Measurements from ENCODE around the gene CYP2B6. TPM values are rescaled to one million over a fixed set of nuclear protein-coding genes. Genes with fewer than 3 reads are reported as not detected.

Gene CYP2B6
- total and polyA plus RNA-seq, 2 of the 13 experiments (the other 11 are each of a cell fraction or from before 2014, with no cell fraction given): 0.09 TPM; not detected in 1

DNA sequence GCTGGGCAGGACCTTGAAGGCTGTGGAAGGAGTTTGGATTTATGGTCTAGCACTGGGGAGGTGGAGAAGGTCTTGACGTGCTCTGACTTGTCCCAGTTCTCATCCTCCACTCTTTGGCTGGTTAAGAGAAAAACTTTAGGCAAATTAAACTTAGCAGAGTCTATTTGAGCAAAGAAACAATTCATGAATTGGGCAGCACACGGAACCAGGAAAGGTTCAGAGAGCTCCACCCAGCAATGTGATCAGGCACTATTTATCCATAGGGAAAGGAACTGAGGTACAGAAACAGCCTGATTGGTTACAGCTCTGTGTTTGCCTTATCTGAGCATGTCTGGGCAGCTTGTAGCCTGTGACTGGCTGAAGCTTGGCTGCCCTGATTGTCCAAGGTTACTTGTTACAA lies 45.4 kb upstream of the CYP2B6 start:
- Histone ChIP-seq H3K36me3 (replicated peaks in 1 of 2; ENCODE audit: control insufficient read depth in 1 of 2, insufficient read depth in 2 of 2, low read length in 2 of 2) (no peaks in the 10 kb centered on the region), H3K4me2 (ENCODE audit: low read depth, low read length) (no peak overlapping the region)
- TF ChIP-seq, protein P1, sequence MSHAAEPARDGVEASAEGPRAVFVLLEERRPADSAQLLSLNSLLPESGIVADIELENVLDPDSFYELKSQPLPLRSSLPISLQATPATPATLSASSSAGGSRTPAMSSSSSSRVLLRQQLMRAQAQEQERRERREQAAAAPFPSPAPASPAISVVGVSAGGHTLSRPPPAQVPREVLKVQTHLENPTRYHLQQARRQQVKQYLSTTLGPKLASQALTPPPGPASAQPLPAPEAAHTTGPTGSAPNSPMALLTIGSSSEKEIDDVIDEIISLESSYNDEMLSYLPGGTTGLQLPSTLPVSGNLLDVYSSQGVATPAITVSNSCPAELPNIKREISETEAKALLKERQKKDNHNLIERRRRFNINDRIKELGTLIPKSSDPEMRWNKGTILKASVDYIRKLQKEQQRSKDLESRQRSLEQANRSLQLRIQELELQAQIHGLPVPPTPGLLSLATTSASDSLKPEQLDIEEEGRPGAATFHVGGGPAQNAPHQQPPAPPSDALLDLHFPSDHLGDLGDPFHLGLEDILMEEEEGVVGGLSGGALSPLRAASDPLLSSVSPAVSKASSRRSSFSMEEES (CRISPR knock-in tag; IDR thresholded peaks at IDR 0.05): no peak
- no peak for TF ChIP-seq ZSCAN20 (CRISPR knock-in tag; IDR thresholded peaks at IDR 0.05; ENCODE audit: borderline replicate concordance)
- TF ChIP-seq, protein P2, sequence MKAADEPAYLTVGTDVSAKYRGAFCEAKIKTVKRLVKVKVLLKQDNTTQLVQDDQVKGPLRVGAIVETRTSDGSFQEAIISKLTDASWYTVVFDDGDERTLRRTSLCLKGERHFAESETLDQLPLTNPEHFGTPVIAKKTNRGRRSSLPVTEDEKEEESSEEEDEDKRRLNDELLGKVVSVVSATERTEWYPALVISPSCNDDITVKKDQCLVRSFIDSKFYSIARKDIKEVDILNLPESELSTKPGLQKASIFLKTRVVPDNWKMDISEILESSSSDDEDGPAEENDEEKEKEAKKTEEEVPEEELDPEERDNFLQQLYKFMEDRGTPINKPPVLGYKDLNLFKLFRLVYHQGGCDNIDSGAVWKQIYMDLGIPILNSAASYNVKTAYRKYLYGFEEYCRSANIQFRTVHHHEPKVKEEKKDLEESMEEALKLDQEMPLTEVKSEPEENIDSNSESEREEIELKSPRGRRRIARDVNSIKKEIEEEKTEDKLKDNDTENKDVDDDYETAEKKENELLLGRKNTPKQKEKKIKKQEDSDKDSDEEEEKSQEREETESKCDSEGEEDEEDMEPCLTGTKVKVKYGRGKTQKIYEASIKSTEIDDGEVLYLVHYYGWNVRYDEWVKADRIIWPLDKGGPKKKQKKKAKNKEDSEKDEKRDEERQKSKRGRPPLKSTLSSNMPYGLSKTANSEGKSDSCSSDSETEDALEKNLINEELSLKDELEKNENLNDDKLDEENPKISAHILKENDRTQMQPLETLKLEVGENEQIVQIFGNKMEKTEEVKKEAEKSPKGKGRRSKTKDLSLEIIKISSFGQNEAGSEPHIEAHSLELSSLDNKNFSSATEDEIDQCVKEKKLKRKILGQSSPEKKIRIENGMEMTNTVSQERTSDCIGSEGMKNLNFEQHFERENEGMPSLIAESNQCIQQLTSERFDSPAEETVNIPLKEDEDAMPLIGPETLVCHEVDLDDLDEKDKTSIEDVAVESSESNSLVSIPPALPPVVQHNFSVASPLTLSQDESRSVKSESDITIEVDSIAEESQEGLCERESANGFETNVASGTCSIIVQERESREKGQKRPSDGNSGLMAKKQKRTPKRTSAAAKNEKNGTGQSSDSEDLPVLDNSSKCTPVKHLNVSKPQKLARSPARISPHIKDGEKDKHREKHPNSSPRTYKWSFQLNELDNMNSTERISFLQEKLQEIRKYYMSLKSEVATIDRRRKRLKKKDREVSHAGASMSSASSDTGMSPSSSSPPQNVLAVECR (CRISPR knock-in tag; IDR thresholded peaks at IDR 0.05; ENCODE audit: borderline replicate concordance): no peak
- TF ChIP-seq, protein P3, sequence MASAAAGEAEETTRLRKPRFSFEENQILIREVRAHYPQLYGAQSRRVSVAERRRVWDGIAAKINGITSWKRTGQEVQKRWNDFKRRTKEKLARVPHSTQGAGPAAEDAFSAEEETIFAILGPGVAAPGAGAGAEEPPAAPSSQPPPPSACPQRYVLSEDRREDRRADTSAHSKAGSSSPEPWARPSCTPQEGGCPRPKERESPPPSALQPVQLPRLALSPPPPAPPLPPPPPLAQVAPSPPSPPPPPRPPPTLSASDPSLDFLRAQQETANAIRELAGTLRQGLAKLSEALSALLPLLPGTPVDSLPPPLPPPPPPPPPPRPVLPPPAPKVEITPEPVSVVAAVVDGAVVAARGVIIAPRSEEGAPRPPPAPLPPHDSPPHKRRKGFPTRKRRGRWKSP (CRISPR knock-in tag; IDR thresholded peaks at IDR 0.05): no peak
- TF ChIP-seq, protein P4, sequence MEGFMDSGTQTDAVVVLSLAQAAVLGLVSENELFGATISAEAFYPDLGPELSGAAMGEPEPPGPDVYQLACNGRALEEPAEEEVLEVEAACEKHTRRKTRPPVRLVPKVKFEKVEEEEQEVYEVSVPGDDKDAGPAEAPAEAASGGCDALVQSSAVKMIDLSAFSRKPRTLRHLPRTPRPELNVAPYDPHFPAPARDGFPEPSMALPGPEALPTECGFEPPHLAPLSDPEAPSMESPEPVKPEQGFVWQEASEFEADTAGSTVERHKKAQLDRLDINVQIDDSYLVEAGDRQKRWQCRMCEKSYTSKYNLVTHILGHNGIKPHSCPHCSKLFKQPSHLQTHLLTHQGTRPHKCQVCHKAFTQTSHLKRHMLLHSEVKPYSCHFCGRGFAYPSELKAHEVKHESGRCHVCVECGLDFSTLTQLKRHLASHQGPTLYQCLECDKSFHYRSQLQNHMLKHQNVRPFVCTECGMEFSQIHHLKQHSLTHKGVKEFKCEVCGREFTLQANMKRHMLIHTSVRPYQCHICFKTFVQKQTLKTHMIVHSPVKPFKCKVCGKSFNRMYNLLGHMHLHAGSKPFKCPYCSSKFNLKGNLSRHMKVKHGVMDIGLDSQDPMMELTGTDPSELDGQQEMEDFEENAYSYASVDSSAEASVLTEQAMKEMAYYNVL (CRISPR knock-in tag; IDR thresholded peaks at IDR 0.05; ENCODE audit: borderline replicate concordance): no peak
- no peak for TF ChIP-seq ZIK1 (CRISPR knock-in tag; IDR thresholded peaks at IDR 0.05; ENCODE audit: borderline replicate concordance, low read depth)
- TF ChIP-seq, protein P5, sequence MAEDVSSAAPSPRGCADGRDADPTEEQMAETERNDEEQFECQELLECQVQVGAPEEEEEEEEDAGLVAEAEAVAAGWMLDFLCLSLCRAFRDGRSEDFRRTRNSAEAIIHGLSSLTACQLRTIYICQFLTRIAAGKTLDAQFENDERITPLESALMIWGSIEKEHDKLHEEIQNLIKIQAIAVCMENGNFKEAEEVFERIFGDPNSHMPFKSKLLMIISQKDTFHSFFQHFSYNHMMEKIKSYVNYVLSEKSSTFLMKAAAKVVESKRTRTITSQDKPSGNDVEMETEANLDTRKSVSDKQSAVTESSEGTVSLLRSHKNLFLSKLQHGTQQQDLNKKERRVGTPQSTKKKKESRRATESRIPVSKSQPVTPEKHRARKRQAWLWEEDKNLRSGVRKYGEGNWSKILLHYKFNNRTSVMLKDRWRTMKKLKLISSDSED (CRISPR knock-in tag; IDR thresholded peaks at IDR 0.05): no peak
- TF ChIP-seq MIER2 (CRISPR knock-in tag; IDR thresholded peaks at IDR 0.05): no peak
- no peak for TF ChIP-seq EEA1 (CRISPR knock-in tag; IDR thresholded peaks at IDR 0.05; ENCODE audit: borderline replicate concordance)
- TF ChIP-seq, protein P6, sequence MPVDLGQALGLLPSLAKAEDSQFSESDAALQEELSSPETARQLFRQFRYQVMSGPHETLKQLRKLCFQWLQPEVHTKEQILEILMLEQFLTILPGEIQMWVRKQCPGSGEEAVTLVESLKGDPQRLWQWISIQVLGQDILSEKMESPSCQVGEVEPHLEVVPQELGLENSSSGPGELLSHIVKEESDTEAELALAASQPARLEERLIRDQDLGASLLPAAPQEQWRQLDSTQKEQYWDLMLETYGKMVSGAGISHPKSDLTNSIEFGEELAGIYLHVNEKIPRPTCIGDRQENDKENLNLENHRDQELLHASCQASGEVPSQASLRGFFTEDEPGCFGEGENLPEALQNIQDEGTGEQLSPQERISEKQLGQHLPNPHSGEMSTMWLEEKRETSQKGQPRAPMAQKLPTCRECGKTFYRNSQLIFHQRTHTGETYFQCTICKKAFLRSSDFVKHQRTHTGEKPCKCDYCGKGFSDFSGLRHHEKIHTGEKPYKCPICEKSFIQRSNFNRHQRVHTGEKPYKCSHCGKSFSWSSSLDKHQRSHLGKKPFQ (CRISPR knock-in tag; IDR thresholded peaks at IDR 0.05; ENCODE audit: insufficient replicate concordance): no peak
- TF ChIP-seq ZC3H4 (CRISPR knock-in tag; IDR thresholded peaks at IDR 0.05; ENCODE audit: borderline replicate concordance): no peak
- TF ChIP-seq HMG20A (CRISPR knock-in tag; IDR thresholded peaks at IDR 0.05; ENCODE audit: borderline replicate concordance): no peak

More for the DNA sequence above, 45.4 kb upstream of the CYP2B6 start:
- Histone ChIP-seq H3K4me3 (replicated peaks in 1 of 3; ENCODE audit: insufficient read depth in 1 of 3, low read depth in 2 of 3, low read length in 3 of 3) (no peak overlapping the region), H3K9me3 (ENCODE audit: low read length) (no peaks in the 10 kb centered on the region), H3K79me2 (ENCODE audit: insufficient read depth, low read length) (no peaks in the 10 kb centered on the region), H3K9ac (ENCODE audit: insufficient read depth, low read depth, low read length) (no peak overlapping the region), H4K20me1 (ENCODE audit: insufficient read depth, low read length) (no peaks in the 10 kb centered on the region), H3K4me1 (ENCODE audit: insufficient read depth, low read length) (no peaks in the 10 kb centered on the region), H3K27ac (ENCODE audit: extremely low read length, insufficient read depth, low read length) (no peak overlapping the region), H2AFZ (ENCODE audit: low read length) (no peak overlapping the region), H3K27me3 (ENCODE audit: control insufficient read depth in 1 of 2, insufficient read depth in 2 of 2, low read length in 2 of 2) (peaks cover 1 to 24% of the 10 kb centered on the region in 2 experiments; a peak in 3 of 5 replicates)
- intact Hi-C loops (cut with micrococcal nuclease; ENCODE audit: unreplicated experiment): no loop called here
- in situ Hi-C loops (cut with HindIII; ENCODE audit: extremely low pct_ligation_motif_present, low pct_unique_long_range_greater_than_20kb): no loop called here
- FAIRE-seq: no peak
- no peak for ATAC-seq
- ChIA-PET POLR2A (no interaction called here), CTCF (ENCODE audit: low intra/inter-chr PET ratio, low total read pairs) (no interaction called here)
- WGBS (ENCODE audit: low lambda C conversion rate): 4% methylated on average over 2 of the region's 2 CpGs
- BruUV-seq (replicated peaks): no TSS peak
- no peak for DNase-seq (ENCODE audit: low spot score)

All from HepG2 (cell line).